Stimulated activated CD8-positive, alpha-beta memory T cell treated with anti-CD3 and anti-CD28 coated beads, Interleukin-12 subunit alpha, Interleukin-12 subunit beta, amount 100 ng/mL, for 4 hours (primary cell): ENCODE measurements around the gene FLNC.

Experiments used
- DNase-seq: peaks from one replicate; pipeline ENCODE4 v3.0.0-alpha.2; 2020; ENCODE audit warnings: low read depth

FLNC gene

GRCh38 chr7:128846781-128847444 is 16.7 kb downstream of the FLNC start:
- no peak for DNase-seq

- no peak for DNase-seq
These were observed 17.6 kb downstream of the FLNC start for GRCh38 chr7:128847721-128848211.

GRCh38 chr7:128848289-128849155 is 18.3 kb downstream of the FLNC start:
- DNase-seq = no peak

- DNase-seq = no peak
These were observed 18.9 kb downstream of the FLNC start for GRCh38 chr7:128849156-128849515.

DNA sequence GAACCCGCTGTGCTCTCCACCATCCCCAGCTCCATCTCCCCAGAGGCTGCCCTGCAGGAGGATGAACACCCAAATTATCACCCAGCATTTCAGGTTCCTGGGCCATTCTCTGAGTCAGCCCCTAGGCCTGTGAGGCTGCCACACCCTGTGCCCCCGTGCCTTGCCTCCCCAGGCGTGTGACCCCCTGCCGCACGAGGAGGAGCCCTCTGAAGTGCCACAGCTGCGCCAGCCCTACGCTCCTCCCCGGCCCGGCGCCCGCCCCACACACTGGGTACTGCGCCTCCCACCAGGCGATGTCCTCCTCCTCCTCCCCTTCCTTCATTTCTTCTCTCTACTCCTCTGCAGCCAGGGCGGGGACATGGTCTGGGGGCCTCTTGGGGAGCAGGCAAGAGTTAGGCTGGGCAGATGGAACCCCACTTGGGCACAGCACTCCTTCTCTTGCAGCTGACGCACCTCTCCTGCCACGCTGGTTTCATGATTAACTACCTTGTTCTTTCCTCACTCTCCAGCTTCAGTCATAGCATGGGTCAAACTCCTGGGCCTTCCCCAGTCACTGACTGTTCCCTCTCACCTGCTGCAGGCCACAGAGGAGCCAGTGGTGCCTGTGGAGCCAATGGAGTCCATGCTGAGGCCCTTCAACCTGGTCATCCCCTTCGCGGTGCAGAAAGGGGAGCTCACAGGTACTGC is 19.7 kb downstream of the FLNC start:
- DNase-seq = no peak

DNA sequence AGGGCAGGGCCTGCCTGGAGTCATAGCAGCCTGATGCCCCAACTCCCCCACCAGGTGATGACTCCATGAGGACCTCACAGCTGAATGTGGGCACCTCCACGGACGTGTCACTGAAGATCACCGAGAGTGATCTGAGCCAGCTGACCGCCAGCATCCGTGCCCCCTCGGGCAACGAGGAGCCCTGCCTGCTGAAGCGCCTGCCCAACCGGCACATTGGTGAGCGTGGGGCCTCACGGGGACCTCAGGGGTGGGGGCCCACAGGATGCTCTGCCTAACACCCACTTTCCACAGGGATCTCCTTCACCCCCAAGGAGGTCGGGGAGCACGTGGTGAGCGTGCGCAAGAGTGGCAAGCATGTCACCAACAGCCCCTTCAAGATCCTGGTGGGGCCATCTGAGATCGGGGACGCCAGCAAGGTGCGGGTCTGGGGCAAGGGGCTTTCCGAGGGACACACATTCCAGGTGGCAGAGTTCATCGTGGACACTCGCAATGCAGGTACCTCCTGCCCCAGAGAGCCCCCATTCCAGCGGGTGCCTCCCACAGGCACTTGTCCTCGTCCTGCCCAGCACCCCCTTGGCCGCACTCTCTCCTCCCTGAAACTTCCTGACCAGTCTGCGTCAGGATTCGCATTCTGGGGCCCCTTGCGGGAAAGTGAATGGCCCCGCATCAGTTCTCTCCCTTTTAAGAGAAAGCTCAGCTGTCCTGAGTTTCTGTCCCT is 22.5 kb downstream of the FLNC start:
- DNase-seq = no peak

DNA sequence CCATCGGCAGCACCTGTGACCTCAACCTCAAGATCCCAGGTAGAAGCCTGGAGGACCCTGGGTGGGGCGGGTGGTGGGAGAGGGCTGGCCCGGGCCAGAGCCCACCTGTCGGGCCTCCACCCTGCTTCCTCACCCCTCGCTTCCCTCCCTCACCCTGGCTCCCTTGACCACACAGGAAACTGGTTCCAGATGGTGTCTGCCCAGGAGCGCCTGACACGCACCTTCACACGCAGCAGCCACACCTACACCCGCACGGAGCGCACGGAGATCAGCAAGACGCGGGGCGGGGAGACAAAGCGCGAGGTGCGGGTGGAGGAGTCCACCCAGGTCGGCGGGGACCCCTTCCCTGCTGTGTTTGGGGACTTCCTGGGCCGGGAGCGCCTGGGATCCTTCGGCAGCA is 23.6 kb downstream of the FLNC start:
- no peak for DNase-seq

GRCh38 chr7:128854396-128854795 is 24.2 kb downstream of the FLNC start:
- no peak for DNase-seq

DNA sequence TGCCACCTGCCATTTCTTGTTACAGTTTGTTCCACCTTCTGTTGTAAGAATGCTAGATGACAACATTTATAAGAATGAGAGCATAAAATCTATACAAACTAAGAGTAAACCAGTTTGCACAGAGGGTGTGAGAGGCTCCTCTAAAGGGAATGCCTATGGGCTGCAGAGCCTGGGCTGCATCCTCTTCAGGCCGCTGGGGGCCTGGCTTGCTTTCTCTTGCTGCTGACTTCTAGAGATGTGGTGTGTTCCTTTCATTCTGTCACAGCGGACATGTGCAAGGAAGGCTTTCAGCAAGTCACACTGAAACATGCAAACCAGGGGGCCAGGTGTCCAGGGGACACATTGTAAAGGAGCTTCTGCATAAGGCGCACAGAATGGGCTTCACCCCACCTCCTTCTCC is 25.4 kb downstream of the FLNC start:
- no peak for DNase-seq

DNA sequence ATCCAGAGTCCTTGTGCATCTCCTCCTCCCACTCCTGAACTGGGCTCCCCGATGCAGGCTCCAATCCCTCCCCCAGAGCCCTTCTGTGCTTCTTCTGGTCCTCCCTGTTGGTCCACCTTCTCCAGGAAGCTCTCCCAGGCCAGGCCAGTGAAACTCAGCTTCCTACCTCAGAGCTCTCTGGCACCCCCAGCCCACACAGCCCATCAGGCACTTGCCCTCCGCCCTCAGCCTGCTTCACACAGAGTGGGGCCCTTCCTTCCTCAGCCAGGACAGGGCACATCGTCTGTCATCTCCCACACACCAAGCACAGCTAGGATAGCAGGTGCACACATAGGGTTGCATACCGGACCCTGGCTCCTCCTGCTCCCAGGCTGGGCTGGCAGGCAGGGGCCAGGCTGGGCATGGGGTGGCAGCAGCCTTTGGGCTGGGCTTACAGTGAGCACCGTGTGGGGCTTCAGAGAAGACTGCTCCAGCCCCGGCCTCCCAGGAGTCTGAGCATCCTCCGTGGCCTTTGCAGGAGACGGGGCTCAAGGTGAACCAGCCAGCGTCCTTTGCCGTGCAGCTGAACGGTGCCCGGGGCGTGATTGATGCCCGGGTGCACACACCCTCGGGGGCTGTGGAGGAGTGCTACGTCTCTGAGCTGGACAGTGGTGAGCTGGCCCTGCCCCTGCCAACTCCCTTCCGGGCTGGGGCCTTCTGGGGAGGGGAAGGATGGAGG is 26.0 kb downstream of the FLNC start:
- DNase-seq = no peak

DNA sequence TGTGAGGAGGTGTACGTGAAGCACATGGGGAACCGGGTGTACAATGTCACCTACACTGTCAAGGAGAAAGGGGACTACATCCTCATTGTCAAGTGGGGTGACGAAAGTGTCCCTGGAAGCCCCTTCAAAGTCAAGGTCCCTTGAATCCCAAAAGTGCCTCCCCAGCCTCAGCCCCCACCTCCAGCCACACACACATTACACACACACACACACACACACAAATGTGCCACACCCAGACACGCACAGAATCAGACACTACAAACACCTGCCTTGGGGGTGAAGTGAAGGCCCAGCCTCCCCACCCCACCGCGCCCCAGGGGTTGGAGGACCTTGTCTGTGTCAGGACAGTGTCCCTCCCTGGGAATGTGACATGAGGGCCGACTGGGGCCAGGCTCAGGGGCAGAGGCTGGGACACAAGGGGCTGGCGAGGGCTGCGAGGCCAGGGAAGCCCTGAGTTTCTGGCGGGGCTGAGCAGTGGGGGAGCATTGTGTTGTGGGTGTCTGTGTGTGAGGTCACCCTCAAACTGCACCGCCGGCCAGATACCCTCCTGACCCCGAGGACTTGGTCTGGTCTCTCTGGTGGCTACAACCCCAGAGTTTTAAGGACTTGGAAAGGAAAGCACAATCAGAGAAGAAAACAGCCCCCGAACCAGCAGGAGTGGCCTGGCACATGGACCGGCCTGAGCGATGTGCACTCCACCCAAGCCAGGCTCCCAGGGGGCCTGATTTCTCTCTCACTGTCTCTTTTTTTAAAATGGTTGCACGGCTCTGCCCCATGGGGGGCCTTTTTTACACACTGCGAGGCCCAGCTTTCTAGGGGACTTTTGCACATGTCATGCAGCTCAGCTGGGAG is 28.4 kb downstream of the FLNC start:
- DNase-seq = no peak

DNA sequence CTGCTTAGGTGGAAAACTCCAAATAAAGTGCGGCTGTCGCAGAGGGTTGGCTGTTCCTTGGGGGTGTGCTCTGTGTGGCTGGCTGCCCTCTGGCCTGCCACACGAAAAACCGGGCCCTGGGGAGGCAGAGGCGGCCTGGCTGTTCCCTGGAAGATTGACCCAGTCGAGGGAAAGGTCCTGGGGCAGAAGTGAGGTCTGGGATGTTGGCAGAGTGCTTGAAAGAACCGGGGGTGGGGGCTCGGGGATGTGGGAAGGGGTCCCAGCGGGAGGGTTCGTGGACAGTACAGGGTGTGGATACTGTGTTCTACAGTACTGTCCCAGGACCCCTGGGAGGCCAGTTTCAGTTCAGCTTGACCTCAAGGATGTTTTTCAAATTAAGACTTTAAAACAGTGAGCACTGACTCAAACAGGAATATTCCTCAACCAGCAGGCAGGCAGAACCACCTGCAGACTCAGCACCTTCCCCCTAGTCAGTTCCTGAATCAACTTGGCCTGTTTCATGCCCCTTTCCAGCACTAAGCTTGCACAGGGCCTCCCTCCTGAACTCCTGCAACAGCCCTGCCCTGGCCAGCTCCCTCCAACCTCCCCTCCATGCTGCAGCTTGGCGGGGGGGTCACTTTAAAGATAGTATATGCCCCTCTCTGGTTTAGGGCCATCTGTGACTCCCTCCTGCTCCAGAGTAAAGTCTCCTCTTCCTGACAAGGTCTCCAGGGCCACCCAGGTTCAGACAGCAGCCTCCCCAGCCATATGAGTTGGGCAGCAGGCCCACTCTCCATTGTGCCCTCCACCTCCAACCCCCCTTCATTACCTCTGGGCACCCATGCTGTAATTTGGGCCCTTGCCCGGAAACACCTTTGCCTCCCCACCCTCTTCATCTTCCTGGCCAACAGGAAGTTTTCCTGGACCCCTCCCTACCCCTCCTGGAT is 29.3 kb downstream of the FLNC start:
- DNase-seq = no peak

- no peak for DNase-seq
These were observed 30.2 kb downstream of the FLNC start for GRCh38 chr7:128860158-128861073.

DNA sequence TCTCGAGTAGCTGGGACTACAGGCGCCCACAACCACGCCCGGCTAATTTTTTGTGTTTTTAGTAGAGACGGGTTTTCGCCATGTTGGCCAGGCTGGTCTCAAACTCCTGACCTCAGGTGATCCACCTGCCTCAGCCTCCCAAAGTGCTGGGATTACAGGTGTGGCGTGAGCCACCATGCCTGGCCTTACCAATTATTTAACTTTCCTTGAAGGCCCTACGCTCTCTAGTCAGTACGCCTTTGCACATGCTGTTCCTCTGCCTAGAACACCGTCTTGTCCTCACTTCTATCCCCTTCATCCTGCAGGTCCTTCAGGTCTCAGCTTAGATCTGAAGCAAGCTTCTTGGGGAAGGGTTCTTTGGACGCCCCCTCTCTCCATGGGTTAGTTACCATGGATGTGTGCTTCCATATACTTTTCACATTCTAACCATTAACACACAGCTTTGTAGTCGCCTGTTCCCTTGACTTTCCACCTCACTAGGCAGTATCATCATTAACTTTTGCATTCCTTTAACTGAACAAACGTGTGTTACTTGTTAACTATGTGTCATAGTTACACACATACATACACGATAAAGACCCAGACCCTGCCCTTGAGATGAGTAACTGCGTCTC is 31.9 kb downstream of the FLNC start:
- no peak for DNase-seq

DNA sequence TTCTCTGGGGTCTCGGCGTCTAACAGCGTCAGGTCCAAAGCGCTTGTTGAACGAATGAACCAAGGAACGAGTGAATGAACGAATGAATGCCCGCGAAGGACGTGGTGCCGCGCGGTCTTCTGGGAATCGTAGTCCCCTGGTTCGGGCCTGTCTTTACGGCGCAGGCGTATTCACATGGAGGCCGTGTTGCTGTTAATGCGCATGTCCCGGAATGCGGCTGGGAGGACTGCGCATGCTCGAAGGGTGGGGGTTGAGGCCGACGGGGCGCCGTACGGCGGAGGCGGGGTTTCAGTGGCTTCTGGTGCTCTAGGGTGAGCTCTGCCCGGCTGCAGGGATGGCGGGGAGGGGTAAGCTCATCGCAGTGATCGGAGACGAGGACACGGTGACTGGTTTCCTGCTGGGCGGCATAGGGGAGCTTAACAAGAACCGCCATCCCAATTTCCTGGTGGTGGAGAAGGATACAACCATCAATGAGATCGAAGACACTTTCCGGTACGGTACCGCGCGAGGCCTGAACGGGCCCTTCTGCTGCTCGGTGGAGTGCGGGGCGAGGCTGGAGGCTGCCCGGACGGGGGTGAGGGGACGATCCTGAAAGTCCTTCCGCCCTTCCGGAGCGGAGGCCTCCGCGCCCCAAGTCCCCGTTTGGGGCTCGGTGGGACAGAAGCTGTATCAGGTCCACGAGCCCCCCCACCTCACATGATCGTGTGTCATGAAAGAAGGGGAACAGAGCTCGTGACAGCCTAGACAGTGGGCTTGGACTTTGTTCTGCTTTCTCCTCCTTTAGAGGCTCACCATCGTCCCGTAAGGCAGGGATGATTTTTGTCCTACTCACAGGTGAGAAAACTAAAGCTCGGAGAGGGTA is 32.6 kb downstream of the FLNC start, which contains the start of gene ATP6V1F:
TSS of gene ATP6V1F (plus strand) at position 286 of the 862 bp plus-strand sequence. CDS start at position 335, 49 bp downstream.
- DNase-seq = peak; percentile 99

DNA sequence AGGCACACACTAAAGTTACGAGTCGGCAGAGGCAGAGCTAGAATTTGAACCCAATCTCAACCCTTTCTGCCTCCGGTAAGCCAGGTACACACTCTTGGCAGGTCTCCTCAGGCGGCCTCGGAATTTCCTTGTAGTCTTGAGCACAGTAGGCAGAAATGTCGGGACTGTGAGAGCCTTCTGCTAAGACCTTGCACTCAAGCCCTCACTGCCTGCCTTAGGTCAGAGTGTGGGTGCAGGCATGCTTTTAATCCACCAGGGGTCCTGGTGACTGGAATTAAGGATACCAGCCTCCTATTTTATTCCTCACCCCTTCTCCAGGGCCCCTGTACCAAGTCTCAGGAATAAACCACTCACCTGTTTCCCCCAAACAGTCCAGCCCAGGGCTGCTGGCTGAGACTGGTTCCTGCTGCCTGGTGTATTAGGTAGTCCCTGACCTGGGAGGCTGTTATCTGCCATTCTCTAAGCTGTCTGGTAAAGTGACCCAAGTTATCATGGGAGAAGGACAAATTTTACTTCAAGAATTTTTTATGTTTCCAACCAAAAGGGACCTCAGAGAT is 33.3 kb downstream of the FLNC start:
- DNase-seq = no peak
